ENCODE measurements around the gene ZFY.

DNA sequence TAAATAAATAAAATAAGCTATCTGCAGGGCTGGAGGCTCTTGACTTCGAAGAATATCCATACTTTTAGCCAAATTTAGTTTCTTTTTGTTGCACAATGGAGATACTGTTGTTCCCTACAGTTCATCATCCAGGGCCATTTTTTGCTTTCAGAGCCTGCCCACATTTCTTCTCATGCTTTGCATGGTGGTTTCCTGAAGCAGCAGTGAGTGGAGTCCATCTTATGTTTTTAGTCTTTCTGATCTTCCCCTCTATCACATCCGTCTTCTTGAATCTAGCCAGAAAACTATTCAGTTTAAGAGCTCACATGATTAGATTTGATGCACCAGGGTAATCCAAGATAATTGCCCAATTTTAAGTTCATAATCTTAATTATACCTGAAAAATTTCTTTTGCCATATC lies 19.6 kb downstream of the ZFY start:
- no peak for TF ChIP-seq CTCF (IDR thresholded peaks at IDR 0.05; ENCODE audit: poor library complexity)
- TF ChIP-seq EZH2 (IDR thresholded peaks at IDR 0.05; ENCODE audit: borderline replicate concordance) = no peak
- no peak for TF ChIP-seq EZH2phosphoT487 (IDR thresholded peaks at IDR 0.05; ENCODE audit: low read depth, severe bottlenecking, unreplicated experiment)
